Stimulated activated naive B cell treated with anti-CD40 and anti-IgM and Interleukin-4, amounts not matched to agents 10 μg/mL and 1 μg/mL and 100 μg/mL, for 72 hours (primary cell): ENCODE results near the gene ZNF235.
A peak's percentile ranks its signal among the peaks of the same experiment; 100 is the strongest.
"Not testable (repeated sequence)": the region's sequence is repeated elsewhere in the genome, so short reads cannot be mapped to it uniquely, and the experiment has no call there.

Experiments used
- ATAC-seq, 2 donors: fragments of 150-1000 bp; cut with Tn5 transposase; replicated peaks; 2 replicates each; pipeline ENCODE4 v1.10.0; 2021; ENCODE audit warnings: moderate library complexity in 1 of 2
- DNase-seq: peaks from one replicate; pipeline ENCODE4 v3.0.0; 2021
- H3K27ac Mint-ChIP-seq: one replicate; pipeline ENCODE4 v1.8.0; 2022; ENCODE audit warnings: mild to moderate bottlenecking, mixed read lengths
- H3K27me3 Mint-ChIP-seq, 2 donors: one replicate each; pipeline ENCODE4 v1.8.0; 2022; ENCODE audit warnings: mixed read lengths in 2 of 2
- H3K36me3 Mint-ChIP-seq, 2 donors: one replicate each; pipeline ENCODE4 v1.8.0; 2022; ENCODE audit warnings: mixed read lengths in 2 of 2, mild to moderate bottlenecking in 1 of 2
- H3K4me1 Mint-ChIP-seq, 2 donors: one replicate each; pipeline ENCODE4 v1.8.0; 2022; ENCODE audit warnings: mixed read lengths in 2 of 2, mild to moderate bottlenecking in 1 of 2
- H3K4me3 Mint-ChIP-seq, 2 donors: one replicate each; pipeline ENCODE4 v1.8.0; 2022; ENCODE audit warnings: mild to moderate bottlenecking in 2 of 2, mixed read lengths in 2 of 2, moderate library complexity in 1 of 2
- H3K9me3 Mint-ChIP-seq, 2 donors: one replicate each; pipeline ENCODE4 v1.8.0; 2022; ENCODE audit warnings: mixed read lengths in 2 of 2, mild to moderate bottlenecking in 1 of 2

Gene ZNF235

GRCh38 chr19:44282846-44283245 lies 22.0 kb downstream of the ZNF235 start:
- Mint-ChIP-seq H3K4me1 (no peaks in the 10 kb centered on the region), H3K4me3 (no peak overlapping the region), H3K27ac (no peak overlapping the region), H3K27me3 (no peaks in the 10 kb centered on the region), H3K9me3 (peaks cover 26 to 34% of the 10 kb centered on the region in 2 donors), H3K36me3 (peaks cover 46 to 70% of the 10 kb centered on the region in 2 donors)
- DNase-seq (no peak), ATAC-seq (no peak)

DNA sequence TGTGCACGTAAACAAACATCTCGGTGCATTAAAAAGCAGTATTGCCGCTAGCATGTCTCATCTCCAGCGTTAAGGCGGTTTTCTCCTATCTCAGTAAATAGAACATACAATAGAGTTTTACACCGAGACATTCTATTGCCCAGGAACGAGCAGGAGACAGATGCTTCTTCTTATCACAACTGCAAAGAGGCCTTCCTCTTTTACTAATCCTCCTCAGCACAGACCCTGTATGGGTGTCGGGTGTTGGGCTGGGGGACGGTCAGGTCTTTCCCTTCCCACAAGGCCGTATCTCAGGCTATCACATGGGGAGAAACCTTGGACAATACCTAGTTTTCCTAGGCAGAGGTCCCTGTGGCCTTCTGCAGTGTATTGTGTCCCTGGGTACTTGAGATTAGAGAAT lies 23.9 kb downstream of the ZNF235 start:
- H3K27me3 Mint-ChIP-seq = no peaks in the 10 kb centered on the region
- no peak overlapping the region for H3K27ac Mint-ChIP-seq
- H3K4me1 Mint-ChIP-seq = no peaks in the 10 kb centered on the region
- H3K4me3 Mint-ChIP-seq = no peak overlapping the region
- no peak for ATAC-seq
- peaks cover 44 to 71% of the 10 kb centered on the region in 2 donors for H3K36me3 Mint-ChIP-seq
- peaks cover 26 to 33% of the 10 kb centered on the region in 2 donors for H3K9me3 Mint-ChIP-seq
- no peak for DNase-seq

DNA sequence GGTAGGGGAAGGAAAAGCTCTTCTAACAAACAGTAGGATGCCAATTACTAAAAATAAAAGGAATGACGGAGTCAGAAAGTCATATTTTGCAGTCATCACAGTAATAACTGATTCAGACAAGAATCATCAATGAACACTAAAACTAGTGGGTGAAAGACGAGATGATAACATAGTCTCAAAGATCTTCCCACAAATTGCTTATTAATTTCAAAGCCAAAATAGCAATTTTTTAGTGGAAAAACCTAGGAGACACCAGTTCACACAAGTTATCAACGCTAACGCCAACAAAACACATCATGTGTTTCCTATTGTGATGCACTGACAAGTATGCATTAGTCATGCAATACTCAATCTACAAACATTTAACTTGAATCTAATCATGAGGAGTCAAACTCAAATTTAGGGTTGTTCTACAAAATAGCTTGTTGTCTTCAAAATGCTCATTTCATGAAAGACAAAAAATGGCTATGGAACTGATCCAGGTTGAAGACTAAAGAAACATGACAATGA lies 26.6 kb downstream of the ZNF235 start:
- Mint-ChIP-seq H3K9me3 (peaks cover 33 to 46% of the 10 kb centered on the region in 2 donors), H3K4me1 (no peaks in the 10 kb centered on the region), H3K27ac (no peak overlapping the region), H3K27me3 (no peaks in the 10 kb centered on the region), H3K4me3 (no peak overlapping the region), H3K36me3 (peaks cover 52 to 78% of the 10 kb centered on the region in 2 donors)
- DNase-seq (no peak), ATAC-seq (no peak)

DNA sequence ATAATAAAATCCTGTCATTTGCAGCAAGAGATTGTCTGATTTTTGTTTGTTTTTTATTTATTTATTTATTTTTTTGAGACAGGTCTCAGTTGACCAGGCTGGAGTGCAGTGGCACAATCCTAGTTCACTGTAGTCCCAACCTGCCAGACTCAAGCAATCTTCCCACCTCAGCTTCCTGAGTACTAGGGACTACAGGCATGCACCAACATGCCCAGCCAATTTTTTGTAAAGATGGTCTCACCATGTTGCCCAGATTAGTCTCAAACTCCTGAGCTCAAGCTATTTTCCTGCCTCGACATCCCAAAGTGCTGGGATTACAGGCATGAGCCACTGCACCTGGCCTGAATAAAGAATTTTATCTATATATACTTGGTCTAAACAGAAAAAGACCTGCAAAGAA lies 27.5 kb downstream of the ZNF235 start:
- peaks cover 56 to 81% of the 10 kb centered on the region in 2 donors for H3K36me3 Mint-ChIP-seq
- no peak overlapping the region for H3K27ac Mint-ChIP-seq
- H3K27me3 Mint-ChIP-seq = no peaks in the 10 kb centered on the region
- DNase-seq (no peak), ATAC-seq (no peak)
- H3K4me3 Mint-ChIP-seq = no peak overlapping the region
- H3K9me3 Mint-ChIP-seq = peaks cover 33 to 46% of the 10 kb centered on the region in 2 donors
- no peaks in the 10 kb centered on the region for H3K4me1 Mint-ChIP-seq

GRCh38 chr19:44260695-44261446 lies 44.0 kb downstream of the ZNF235 start:
- peaks cover 27 to 51% of the 10 kb centered on the region in 2 donors for H3K36me3 Mint-ChIP-seq
- ATAC-seq (no peak), DNase-seq (no peak)
- peaks cover 11 to 13% of the 10 kb centered on the region in 2 donors for H3K4me1 Mint-ChIP-seq
- peak overlapping the region; percentile 80 to 86 for H3K4me3 Mint-ChIP-seq
- H3K27me3 Mint-ChIP-seq = no peaks in the 10 kb centered on the region
- peaks cover 22 to 29% of the 10 kb centered on the region in 2 donors for H3K9me3 Mint-ChIP-seq
- H3K27ac Mint-ChIP-seq = peak overlapping the region; percentile 89

GRCh38 chr19:44260343-44260681 lies 44.5 kb downstream of the ZNF235 start:
- Mint-ChIP-seq H3K36me3 (peaks cover 26 to 51% of the 10 kb centered on the region in 2 donors), H3K4me3 (peak overlapping the region; percentile 80 to 86), H3K27ac (peak overlapping the region; percentile 89), H3K4me1 (peaks cover 11 to 13% of the 10 kb centered on the region in 2 donors), H3K9me3 (peaks cover 26 to 35% of the 10 kb centered on the region in 2 donors), H3K27me3 (no peaks in the 10 kb centered on the region)
- ATAC-seq = peak; percentile 6 to 7
- no peak for DNase-seq

DNA sequence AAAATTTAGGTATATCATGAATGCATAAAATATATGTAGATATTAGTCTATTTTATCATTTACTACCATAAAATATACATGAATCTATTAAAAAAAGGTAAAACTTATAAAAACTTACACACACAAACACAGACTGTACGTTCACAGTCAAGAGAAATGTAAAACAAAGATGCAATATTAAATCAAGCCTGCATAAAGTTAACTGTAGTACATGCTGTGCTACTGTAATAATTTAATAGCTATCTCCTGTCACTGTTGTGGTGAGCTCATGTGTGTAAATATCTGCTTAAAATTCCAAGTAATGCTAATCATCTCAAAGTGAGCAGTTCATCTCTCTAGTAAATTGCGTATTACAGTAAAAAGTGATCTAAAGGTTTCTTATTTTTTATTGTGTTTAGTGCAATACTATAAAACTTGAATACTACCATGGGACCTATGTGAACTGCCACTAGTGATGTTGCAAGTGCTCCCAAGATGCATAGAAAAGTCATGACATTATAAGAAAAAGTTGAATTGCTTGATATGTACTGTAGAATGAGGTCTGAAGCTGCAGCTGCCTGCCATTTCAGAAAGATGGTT lies 45.9 kb downstream of the ZNF235 start:
- no peak overlapping the region for H3K4me3 Mint-ChIP-seq
- ATAC-seq (no peak), DNase-seq (no peak)
- H3K9me3 Mint-ChIP-seq = peaks cover 35 to 45% of the 10 kb centered on the region in 2 donors
- no peaks in the 10 kb centered on the region for H3K27me3 Mint-ChIP-seq
- H3K36me3 Mint-ChIP-seq = peaks cover 39 to 63% of the 10 kb centered on the region in 2 donors
- H3K4me1 Mint-ChIP-seq = peaks cover 11 to 13% of the 10 kb centered on the region in 2 donors
- no peak overlapping the region for H3K27ac Mint-ChIP-seq

- DNase-seq = no peak
- Mint-ChIP-seq H3K4me1 (peaks cover 11 to 13% of the 10 kb centered on the region in 2 donors), H3K27me3 (no peaks in the 10 kb centered on the region), H3K9me3 (peaks cover 40 to 43% of the 10 kb centered on the region in 2 donors), H3K36me3 (peaks cover 46 to 67% of the 10 kb centered on the region in 2 donors), H3K4me3 (no peak overlapping the region), H3K27ac (no peak overlapping the region)
- ATAC-seq = no peak
Measured at GRCh38 chr19:44258136-44258535, 46.7 kb downstream of the ZNF235 start.

DNA sequence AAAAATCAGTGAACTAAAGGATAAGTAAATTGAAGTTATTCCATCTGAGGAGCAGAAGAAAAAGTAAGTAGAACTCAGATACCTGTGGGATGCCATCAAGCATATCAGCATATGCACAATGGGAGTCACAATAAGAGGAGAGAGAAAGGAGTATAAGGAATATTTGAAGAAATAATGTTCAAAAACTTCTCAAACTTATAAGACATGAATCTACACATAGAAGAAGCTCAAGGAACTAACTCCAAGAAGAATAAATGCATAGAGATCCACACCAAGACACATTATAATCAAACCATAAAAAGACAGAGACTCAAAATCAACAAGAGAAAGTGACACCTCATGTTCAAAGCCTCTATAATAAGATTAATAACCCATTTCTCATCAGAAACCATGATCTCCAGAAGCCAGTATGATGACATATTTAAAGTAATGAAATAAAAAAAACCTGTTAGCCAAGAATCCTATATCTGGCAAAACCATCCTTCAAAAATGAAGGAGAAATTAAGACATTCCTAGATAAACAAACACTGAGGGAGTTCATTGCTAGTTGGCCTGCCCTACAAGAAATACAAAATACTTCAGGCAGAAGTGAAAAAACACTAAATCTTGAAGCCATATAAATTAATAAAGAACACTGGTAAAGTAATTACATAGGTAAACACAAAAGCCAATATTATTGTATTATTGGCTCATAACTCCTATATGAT lies 49.0 kb downstream of the ZNF235 start:
- H3K36me3 Mint-ChIP-seq = peaks cover 60 to 77% of the 10 kb centered on the region in 2 donors
- H3K27me3 Mint-ChIP-seq = no peaks in the 10 kb centered on the region
- H3K4me3 Mint-ChIP-seq = no peak overlapping the region
- no peak for DNase-seq
- H3K9me3 Mint-ChIP-seq = peaks cover 50 to 57% of the 10 kb centered on the region in 2 donors
- H3K4me1 Mint-ChIP-seq = peaks cover 11 to 13% of the 10 kb centered on the region in 2 donors
- H3K27ac Mint-ChIP-seq = no peak overlapping the region
- no peak for ATAC-seq

DNA sequence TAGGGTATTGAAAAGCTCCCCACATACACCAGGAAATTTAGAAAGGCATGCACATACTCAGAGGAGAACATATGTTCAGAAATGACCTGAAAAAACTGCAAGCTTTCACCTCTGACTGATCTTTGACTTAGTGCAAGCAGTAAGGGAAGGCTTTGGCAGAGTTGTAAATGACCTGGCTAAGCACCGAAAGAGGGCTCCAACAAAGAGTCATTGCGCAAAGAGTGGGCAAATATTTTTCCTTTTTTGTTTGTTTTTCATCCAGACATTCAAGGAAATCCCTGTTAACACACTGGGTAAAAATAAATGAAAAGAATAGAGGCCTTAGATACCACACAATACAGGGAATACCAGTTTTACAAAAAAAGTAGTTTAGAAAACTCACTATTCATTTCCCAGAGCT lies 50.3 kb downstream of the ZNF235 start:
- no peak overlapping the region for H3K27ac Mint-ChIP-seq
- no peak for ATAC-seq
- no peaks in the 10 kb centered on the region for H3K27me3 Mint-ChIP-seq
- peaks cover 58 to 67% of the 10 kb centered on the region in 2 donors for H3K9me3 Mint-ChIP-seq
- no peak for DNase-seq
- H3K4me3 Mint-ChIP-seq = no peak overlapping the region
- peaks cover 0 to 2% of the 10 kb centered on the region in 2 donors for H3K4me1 Mint-ChIP-seq
- H3K36me3 Mint-ChIP-seq = peaks cover 67 to 80% of the 10 kb centered on the region in 2 donors

GRCh38 chr19:44253392-44253791 lies 51.4 kb downstream of the ZNF235 start:
- not testable (repeated sequence) for H3K4me3 Mint-ChIP-seq, H3K4me1 Mint-ChIP-seq, DNase-seq, ATAC-seq, H3K27ac Mint-ChIP-seq, H3K27me3 Mint-ChIP-seq
- Mint-ChIP-seq H3K36me3 (peaks cover 77 to 90% of the 10 kb centered on the region in 2 donors), H3K9me3 (peaks cover 59 to 67% of the 10 kb centered on the region in 2 donors)

GRCh38 chr19:44252332-44252731 lies 52.5 kb downstream of the ZNF235 start:
- not testable (repeated sequence) for H3K4me1 Mint-ChIP-seq, H3K4me3 Mint-ChIP-seq, ATAC-seq, DNase-seq, H3K27me3 Mint-ChIP-seq, H3K27ac Mint-ChIP-seq
- Mint-ChIP-seq H3K36me3 (peaks cover 76 to 92% of the 10 kb centered on the region in 2 donors), H3K9me3 (peaks cover 54 to 61% of the 10 kb centered on the region in 2 donors)

DNA sequence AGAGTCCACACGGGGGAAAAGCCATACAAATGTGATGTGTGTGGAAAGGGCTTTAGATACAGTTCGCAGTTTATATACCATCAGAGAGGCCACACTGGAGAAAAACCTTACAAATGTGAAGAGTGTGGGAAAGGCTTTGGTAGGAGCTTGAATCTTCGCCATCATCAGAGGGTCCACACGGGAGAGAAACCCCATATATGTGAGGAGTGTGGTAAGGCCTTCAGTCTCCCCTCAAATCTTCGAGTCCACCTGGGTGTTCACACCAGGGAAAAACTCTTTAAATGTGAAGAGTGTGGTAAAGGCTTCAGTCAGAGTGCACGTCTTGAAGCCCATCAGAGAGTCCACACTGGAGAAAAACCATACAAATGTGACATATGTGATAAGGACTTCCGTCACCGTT lies 68.4 kb downstream of the ZNF235 start:
- H3K27me3 Mint-ChIP-seq = no peaks in the 10 kb centered on the region
- H3K36me3 Mint-ChIP-seq = peaks cover 61 to 78% of the 10 kb centered on the region in 2 donors
- DNase-seq = no peak
- H3K27ac Mint-ChIP-seq = no peak overlapping the region
- H3K9me3 Mint-ChIP-seq = peaks cover 24 to 29% of the 10 kb centered on the region in 2 donors
- no peak for ATAC-seq
- no peak overlapping the region for H3K4me3 Mint-ChIP-seq
- H3K4me1 Mint-ChIP-seq = no peaks in the 10 kb centered on the region
